ENCODE measurements around the gene SETD4.
A peak's percentile ranks its signal among the peaks of the same experiment; 100 is the strongest.
"Not testable (repeated sequence)": the region's sequence is repeated elsewhere in the genome, so short reads cannot be mapped to it uniquely, and the experiment has no call there.

The SETD4 gene

GRCh38 chr21:36079010-36079649, 18.8 kb upstream of the SETD4 start:
- no peak for DNase-seq (ENCODE audit: low read depth, low spot score)

- no peak for DNase-seq (ENCODE audit: low read depth, low spot score)
Observed at GRCh38 chr21:36077758-36078157, 17.4 kb upstream of the SETD4 start.

- DNase-seq (ENCODE audit: low read depth, low spot score): no peak
Observed at GRCh38 chr21:36076878-36077655, 16.7 kb upstream of the SETD4 start.

GRCh38 chr21:36075953-36076352, 15.6 kb upstream of the SETD4 start:
- no peak for DNase-seq (ENCODE audit: low read depth, low spot score)

GRCh38 chr21:36075171-36075570, 14.8 kb upstream of the SETD4 start:
- DNase-seq (ENCODE audit: low read depth, low spot score): no peak

- not testable (repeated sequence) for DNase-seq (ENCODE audit: low read depth, low spot score)
Observed at GRCh38 chr21:36073911-36074310, 13.6 kb upstream of the SETD4 start.

- DNase-seq (ENCODE audit: low read depth, low spot score): no peak
Observed at GRCh38 chr21:36073181-36073580, 12.9 kb upstream of the SETD4 start.

- DNase-seq (ENCODE audit: low read depth, low spot score): no peak
Observed at GRCh38 chr21:36072453-36073162, 12.3 kb upstream of the SETD4 start.

- no peak for DNase-seq (ENCODE audit: low read depth, low spot score)
Observed at GRCh38 chr21:36070999-36071398, 10.7 kb upstream of the SETD4 start.

- peak; percentile 81 for DNase-seq (ENCODE audit: low read depth, low spot score)
Observed at GRCh38 chr21:36069713-36070583, 9.6 kb upstream of the SETD4 start, which contains the start of gene CBR1. Gene CBR1, plus strand, starts transcription at chr21:36070024. Its CDS starts 92 bp downstream, at chr21:36070116.

GRCh38 chr21:36068748-36069398, 8.5 kb upstream of the SETD4 start:
- no peak for DNase-seq (ENCODE audit: low read depth, low spot score)

- no peak for DNase-seq (ENCODE audit: low read depth, low spot score)
Observed at GRCh38 chr21:36065497-36066036, 5.2 kb upstream of the SETD4 start.

GRCh38 chr21:36064085-36064460, 3.7 kb upstream of the SETD4 start:
- DNase-seq (ENCODE audit: low read depth, low spot score): no peak

- no peak for DNase-seq (ENCODE audit: low read depth, low spot score)
Observed at GRCh38 chr21:36063375-36064084, 3.2 kb upstream of the SETD4 start.

GRCh38 chr21:36061445-36061844, 1.1 kb upstream of the SETD4 start:
- DNase-seq (ENCODE audit: low read depth, low spot score): no peak

GRCh38 chr21:36059823-36060158, 535 bp downstream of the SETD4 start:
- DNase-seq (ENCODE audit: low read depth, low spot score): no peak

- DNase-seq (ENCODE audit: low read depth, low spot score): no peak
Observed at GRCh38 chr21:36055551-36055950, 4.8 kb downstream of the SETD4 start.

- no peak for DNase-seq (ENCODE audit: low read depth, low spot score)
Observed at GRCh38 chr21:36053715-36054062, 6.6 kb downstream of the SETD4 start.

- no peak for DNase-seq (ENCODE audit: low read depth, low spot score)
Observed at GRCh38 chr21:36052860-36053714, 7.2 kb downstream of the SETD4 start.

Data from iPS DF 19.7 (cell line).